HG03439 (cell line): ENCODE data around the gene SUCLA2.
"Not testable (repeated sequence)": the region's sequence is repeated elsewhere in the genome, so short reads cannot be mapped to it uniquely, and the experiment has no call there.

Source experiments
- ATAC-seq: cut with Tn5 transposase; IDR thresholded peaks from one replicate; pipeline ENCODE4 v1.9.1; 2021; ENCODE audit warnings: mild to moderate bottlenecking, moderate library complexity; ENCODE audit not compliant: unreplicated experiment

The SUCLA2 gene

GRCh38 chr13:47997384-47997783 is 3.7 kb downstream of the SUCLA2 start:
- ATAC-seq, result no peak

- no peak for ATAC-seq
Observed at GRCh38 chr13:47991859-47992258, 9.2 kb downstream of the SUCLA2 start.

DNA sequence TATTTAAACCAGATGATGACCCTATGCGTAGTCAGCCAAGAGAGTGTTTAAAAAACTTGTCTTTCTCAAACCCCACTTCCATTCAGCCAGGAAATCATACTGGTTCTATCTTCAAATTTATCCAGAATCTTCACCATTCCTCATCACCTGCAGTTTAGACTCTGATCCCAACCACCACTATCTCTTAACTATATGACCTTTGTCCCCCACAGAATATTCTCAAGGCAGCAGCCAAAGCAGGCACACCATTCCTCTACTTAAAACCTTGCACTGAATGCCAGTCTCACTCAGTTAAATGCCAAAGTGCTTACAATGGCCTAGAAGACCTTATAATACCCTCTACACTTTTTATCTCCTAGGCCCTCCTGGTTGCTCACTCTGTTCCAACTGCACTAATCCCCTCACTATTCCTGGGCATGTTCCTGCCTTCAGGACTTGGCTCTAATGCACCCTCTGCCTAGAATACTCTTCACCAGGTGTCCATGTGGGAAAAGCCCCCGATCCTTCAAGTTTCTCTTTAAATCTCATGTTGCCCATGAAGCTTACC is 10.1 kb downstream of the SUCLA2 start:
- no peak for ATAC-seq

GRCh38 chr13:47990427-47990826 is 10.6 kb downstream of the SUCLA2 start:
- no peak for ATAC-seq

DNA sequence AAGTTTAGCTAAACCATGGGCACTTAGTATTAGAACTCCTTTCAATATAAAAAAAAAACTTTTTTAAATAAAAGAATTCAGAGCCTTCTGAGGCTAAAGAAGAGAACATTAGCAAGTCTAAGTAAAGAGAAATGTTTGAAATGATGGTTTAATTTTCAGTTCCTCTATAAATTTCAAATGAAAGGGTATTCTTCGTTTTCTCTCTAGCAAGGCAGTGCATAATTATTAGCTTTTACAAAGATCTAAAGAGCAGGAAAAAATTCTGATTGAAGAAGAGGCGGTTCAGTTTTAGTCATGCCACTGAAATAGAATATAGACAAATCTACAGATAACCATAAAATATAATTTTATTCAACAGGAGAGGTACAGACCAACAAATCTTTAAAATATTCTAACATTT is 18.0 kb downstream of the SUCLA2 start:
- no peak for ATAC-seq

DNA sequence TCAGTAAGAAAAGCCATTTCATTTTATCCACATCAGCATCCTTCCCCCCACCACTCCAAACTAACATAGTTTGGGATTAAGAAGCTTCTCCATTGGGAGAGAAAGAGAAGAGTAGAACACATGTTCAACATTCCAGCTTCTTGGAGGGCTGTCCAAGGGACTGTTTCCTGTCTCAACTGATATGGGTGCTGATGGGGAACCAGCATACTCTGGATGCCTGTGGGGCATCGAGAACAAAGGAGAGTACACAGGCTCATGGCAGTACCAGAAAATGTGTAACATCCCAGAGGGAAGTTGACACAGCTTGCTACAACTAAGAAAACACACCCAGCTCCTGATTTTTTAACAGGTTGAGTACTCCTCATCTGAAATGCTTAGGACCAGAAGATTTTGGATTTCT is 24.7 kb downstream of the SUCLA2 start:
- ATAC-seq, result no peak

GRCh38 chr13:47964863-47965262 is 36.2 kb downstream of the SUCLA2 start:
- ATAC-seq, result no peak

DNA sequence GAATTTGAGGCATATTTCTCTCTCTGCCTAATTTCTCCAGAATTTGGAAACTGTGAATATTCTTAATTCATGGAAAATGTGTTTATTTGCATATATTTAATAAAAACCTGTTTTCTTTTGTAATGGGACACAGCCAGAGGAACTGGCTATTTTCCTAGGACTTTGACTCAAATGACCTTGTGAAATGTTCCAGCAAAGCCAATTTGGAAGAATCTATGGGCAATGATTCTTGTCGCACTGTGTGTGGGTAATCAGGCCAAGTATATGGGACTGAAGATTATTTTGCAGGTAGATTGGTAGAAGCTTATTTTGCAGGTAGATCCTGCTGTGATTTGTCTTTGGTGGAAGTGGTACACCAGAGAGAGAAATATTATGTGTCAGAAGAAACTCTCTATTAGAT is 38.8 kb downstream of the SUCLA2 start:
- ATAC-seq, result no peak

DNA sequence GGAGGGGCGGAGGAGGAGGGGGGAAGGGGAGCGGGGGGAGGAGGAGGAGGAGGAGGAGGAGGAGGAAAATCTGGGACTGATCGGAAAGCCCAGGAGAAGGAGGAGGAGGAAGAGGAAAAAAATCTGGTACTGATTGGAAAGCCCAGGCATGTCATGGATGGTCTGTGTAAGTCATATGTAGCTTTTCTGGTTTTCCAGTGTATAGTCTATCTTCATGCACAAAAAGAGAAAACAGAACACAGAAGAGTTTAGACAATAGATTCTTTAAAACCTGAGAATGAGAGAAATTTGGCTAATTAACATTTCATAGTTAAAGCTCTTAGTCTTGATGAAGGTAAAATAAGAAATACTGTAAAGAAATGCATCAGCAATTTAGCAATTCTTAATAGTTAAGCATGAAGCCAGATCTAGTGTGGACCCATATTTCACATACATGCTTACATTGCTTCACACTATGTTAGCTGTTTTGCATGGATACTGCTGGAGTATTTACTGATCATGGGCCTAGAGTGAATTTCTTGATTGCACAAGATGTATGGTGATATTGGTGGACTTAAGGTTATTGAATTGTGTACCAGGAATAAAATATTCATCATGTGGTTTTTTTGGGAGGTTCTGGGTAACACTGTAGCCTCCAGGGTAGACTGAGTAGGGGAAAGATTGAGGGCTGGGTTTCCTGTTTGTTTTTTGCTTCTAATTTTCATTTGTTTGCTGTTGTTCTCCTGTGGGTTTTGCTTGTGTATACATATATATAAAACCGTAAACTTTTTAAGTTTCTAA is 41.4 kb downstream of the SUCLA2 start:
- ATAC-seq, result no peak

GRCh38 chr13:47957073-47957472 is 44.0 kb downstream of the SUCLA2 start:
- no peak for ATAC-seq

DNA sequence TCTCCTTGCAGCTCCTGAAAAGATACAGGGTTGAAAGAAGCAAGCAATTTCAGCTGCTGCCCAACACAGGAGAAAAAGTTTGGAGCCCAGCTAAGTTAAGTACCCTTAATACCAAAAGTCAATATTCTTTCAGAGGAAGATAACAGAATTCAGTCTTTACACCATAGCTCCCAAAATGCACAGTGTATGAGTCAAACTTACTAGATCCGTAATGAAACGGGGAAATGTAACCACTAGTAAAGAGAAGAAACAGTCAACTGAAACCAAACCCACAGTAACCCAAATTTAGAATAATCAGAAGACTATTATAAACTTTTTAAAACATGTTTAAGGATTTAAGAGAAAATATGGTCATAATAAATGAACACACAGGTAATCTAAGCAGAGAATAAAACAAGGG is 45.2 kb downstream of the SUCLA2 start:
- no peak for ATAC-seq

- ATAC-seq, result no peak
Observed at GRCh38 chr13:47949799-47950198, 51.3 kb downstream of the SUCLA2 start.

- no peak for ATAC-seq
Observed at GRCh38 chr13:47945738-47946137, 55.3 kb downstream of the SUCLA2 start.

DNA sequence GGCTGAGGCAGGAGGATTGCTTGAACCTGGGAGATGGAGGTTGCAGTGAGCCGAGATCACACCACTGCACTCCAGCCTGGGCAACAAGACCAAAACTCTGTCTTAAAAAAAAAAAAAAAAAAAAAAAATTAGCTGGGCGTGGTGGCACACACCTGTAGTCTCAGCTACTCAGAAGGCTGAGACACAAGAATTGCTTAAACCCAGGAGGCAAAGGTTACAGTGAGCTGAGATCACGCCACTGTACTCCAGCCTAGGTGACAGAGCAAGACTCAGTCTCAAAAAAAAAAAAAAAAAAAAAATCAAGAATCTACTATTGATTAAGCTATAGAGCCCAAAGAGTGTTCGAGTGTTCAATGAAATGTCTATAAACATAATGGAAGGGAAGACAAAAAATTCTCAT is 55.9 kb downstream of the SUCLA2 start:
- not testable (repeated sequence) for ATAC-seq

DNA sequence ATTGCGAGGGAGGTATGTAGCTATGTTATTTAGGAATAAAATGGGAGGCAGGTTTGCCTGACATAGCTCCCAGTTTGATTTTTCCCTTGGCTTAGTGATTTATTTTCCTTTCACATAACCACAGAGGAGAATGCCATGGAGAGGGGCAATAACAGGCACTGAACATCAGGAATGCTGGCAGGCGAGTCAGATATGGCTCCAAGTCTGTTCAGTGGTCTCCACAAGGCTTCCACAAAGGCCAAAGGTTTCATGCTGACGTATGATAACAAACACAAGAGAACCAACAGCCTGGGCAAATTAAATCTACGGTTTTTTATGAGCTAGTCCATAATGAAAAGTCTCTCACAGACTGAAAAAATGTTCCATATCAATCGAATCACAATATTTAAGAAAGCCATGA is 66.7 kb downstream of the SUCLA2 start:
- ATAC-seq, result no peak

GRCh38 chr13:47932950-47933923 is 67.8 kb downstream of the SUCLA2 start:
- ATAC-seq, result no peak

DNA sequence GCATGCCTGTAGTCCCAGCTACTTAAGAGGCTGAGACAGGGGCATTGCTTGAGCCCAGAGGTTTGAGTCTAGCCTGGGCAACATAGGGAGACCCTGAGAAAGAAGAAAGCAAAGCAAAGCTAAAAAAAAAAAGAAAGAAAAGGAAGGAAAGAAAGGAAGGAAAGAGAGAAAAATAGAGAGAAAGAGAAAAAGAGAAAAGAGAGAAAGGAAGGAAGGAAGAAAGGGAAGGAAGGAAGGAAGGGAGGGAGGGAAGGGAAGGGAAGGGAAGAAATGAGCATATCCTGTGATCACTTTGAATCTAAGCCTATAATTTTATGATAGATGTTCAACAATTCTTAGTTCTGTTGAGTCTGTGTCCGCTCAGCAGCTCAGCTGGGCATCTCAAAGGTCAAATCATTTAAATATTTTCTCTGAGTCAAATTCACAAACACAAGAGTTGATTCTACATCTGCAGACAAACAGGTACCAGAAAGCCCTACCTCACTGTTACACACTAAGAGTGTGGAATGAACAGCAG is 70.4 kb downstream of the SUCLA2 start:
- ATAC-seq, result no peak

- no peak for ATAC-seq
Observed at GRCh38 chr13:47929156-47929555, 71.9 kb downstream of the SUCLA2 start.

DNA sequence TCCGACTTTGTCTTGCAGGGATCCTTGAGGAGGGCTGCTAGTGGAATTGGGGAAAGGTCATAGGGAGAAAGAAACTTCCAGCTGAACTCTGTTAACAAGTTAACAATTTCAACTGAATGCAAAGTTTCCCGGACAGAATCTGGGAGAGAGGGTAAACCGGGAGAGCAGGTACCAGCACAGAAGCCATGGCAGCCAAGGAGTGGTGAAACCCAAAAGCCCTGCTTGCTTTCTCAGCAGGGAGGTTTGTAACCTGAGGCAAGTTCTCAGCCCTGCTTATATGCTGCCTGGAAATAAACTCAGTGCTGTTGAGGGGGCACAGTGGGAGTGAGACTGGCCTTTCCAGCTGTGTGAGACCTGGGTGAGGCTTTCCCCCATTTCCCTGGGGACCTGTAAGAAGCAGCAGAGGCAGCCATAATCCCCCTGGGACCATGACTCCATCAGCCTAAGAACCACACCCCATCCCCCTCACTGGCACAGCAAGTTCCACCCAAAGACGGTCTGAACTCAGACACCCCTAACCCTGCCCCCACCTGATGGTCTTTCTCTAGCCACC is 84.0 kb downstream of the SUCLA2 start:
- ATAC-seq, result no peak

DNA sequence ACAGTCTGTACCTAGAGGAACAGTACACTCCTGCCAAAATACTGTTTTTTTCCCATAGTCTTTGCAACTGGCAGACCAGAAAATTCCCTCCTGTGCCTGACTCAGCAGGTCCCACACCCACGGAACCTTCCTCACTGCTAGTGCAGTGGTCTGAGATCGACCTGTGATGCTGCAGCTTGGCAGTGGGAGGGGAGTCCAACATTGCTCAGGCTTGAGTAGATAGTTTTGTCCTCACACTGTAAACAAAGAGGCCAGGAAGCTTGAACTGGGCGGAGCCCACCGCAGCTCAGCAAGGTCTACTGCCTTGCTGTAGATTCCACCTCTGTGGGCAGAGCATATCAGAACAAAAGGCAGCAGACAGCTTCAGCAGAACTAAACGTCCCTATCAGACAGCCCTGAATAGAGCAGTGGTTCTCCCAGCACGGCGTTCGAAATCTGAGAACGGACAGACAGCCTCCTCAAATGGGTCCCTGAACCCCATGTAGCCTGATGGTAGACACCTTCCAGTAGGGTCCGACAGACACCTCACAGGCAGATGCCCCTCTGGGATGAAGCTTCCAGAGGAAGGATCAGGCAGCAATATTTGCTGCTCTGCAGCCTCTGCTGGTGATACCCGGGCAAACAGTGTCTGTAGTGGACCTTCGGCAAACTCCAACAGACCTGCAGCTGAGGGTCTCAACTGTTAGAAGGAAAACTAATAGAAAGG is 92.7 kb downstream of the SUCLA2 start:
- no peak for ATAC-seq

DNA sequence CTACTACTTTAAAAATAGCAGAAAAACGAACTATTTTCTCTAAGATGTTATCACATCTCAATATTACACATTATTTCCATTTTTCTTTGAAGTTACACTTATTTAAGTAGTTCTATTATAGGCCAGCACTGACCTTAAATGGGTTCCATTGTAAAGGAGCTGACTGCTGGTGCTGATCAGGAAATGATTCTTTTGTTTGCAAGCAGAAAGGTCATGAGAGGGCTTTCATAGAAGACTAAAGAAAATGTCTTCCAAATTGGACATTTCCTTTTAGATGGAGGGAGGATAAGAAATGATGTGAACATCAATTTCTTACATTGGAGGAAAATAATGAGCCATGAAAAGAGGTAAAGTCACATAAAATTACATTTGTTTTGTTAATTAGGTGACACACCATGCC is 96.2 kb downstream of the SUCLA2 start:
- no peak for ATAC-seq
